SK-N-SH treated with all-trans-retinoic acid at 6 μM for 48 hours (cell line): ENCODE data around the gene CLECL1.

Experiments
- GLIS3 ChIP-seq: fragments of 250-450 bp; sonication (Bioruptor Pico); IDR thresholded peaks from 2 replicates; pipeline ENCODE4 v1.5.0; 2020; ENCODE audit warnings: mild to moderate bottlenecking, moderate library complexity
- ZFP3 ChIP-seq: fragments of 250-450 bp; sonication (Bioruptor Pico); IDR thresholded peaks from 2 replicates; pipeline ENCODE4 v1.5.0; 2020; ENCODE audit warnings: mild to moderate bottlenecking, moderate library complexity
- TF ChIP-seq, protein P1 (sequence below): fragments of 250-450 bp; sonication (Bioruptor Pico); IDR thresholded peaks from 2 replicates; pipeline ENCODE4 v1.8.0; 2020; ENCODE audit warnings: mild to moderate bottlenecking, moderate library complexity, borderline replicate concordance
- TF ChIP-seq, protein P2 (sequence below): fragments of 250-450 bp; sonication (Bioruptor Pico); IDR thresholded peaks from 2 replicates; pipeline ENCODE4 v1.5.1; 2020; ENCODE audit warnings: low read depth, mild to moderate bottlenecking, moderate library complexity

DNA sequence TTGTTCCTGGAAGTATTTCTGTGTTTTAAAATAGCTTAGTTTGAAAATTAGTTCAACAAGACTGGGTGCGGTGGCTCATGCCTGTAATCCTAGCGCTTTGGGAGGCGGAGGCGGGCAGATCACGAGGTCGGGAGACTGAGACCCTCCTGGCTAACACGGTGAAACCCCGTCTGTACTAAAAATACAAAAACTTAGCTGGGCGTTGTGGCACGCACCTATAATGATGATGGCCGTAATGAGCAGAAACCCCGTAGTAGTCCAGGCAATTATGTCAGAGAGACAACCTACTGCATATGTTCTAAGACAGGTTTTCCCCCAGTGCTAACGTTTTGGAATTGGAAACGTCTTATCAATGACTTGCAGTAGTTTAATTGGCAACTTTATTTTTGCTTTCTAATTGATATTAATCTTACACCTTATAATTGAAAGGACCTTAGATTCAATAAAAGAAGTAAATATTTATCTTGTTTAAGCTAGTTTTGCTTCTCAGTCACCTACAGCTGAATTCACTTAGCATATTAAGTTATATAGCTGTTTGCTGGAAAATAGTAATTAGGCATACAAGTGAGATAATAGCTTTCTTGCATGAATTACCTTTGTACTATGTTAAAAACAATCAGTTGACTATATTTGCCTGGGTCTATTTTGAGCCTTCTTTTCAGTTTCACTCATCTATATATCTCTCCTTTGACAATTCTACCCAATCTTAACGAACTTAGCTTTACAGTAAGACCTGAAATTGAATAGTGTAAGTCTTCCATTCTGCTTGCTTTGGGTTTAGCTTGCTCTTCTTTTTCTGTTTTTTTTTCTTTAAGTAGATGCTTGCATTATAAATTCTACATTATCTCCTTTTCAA, 15.6 kb downstream of the CLECL1 start:
- TF ChIP-seq, protein P1, sequence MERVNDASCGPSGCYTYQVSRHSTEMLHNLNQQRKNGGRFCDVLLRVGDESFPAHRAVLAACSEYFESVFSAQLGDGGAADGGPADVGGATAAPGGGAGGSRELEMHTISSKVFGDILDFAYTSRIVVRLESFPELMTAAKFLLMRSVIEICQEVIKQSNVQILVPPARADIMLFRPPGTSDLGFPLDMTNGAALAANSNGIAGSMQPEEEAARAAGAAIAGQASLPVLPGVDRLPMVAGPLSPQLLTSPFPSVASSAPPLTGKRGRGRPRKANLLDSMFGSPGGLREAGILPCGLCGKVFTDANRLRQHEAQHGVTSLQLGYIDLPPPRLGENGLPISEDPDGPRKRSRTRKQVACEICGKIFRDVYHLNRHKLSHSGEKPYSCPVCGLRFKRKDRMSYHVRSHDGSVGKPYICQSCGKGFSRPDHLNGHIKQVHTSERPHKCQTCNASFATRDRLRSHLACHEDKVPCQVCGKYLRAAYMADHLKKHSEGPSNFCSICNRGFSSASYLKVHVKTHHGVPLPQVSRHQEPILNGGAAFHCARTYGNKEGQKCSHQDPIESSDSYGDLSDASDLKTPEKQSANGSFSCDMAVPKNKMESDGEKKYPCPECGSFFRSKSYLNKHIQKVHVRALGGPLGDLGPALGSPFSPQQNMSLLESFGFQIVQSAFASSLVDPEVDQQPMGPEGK (CRISPR knock-in tag) = no peak
- no peak for TF ChIP-seq GLIS3 (CRISPR knock-in tag)
- TF ChIP-seq, protein P2, sequence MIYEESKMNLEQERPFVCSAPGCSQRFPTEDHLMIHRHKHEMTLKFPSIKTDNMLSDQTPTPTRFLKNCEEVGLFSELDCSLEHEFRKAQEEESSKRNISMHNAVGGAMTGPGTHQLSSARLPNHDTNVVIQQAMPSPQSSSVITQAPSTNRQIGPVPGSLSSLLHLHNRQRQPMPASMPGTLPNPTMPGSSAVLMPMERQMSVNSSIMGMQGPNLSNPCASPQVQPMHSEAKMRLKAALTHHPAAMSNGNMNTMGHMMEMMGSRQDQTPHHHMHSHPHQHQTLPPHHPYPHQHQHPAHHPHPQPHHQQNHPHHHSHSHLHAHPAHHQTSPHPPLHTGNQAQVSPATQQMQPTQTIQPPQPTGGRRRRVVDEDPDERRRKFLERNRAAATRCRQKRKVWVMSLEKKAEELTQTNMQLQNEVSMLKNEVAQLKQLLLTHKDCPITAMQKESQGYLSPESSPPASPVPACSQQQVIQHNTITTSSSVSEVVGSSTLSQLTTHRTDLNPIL (CRISPR knock-in tag) = no peak
- no peak for TF ChIP-seq ZFP3 (CRISPR knock-in tag)
